HCT116 (cell line): ENCODE measurements around the gene ZBTB7C. TPM values are rescaled to one million over a fixed set of nuclear protein-coding genes. Genes with fewer than 3 reads are reported as not detected.

Experiments used
- ATAC-seq: fragments of 200-7000 bp; cut with Tn5 transposase; 2 replicates; pipeline ENCODE4 v1.9.1; 2020; ENCODE audit warnings: mild to moderate bottlenecking, moderate library complexity
- BruUV-seq: library from RNA; stranded (reverse); fragments of 400-500 nt; replicated peaks from 2 replicates; lab custom pipeline; 2021; lab: Mats Ljungman, UMichigan
- CTCF ChIA-PET: fragments of 300-600 bp; sonication (Branson Sonifier 250); formaldehyde crosslinking; loops from one replicate; lab custom pipeline; 2021; ENCODE audit warnings: antibody characterized with exemption; lab: Charles Lee
- POLR2A ChIA-PET: fragments of 300-600, 350-600 bp; sonication (Branson Sonifier 250); formaldehyde crosslinking; loops from one replicate; lab custom pipeline; 2021; ENCODE audit warnings: antibody characterized with exemption; lab: Charles Lee
- RAD21 ChIA-PET, 2 experiments: fragments of 300-600 bp; sonication (Branson Sonifier 250); formaldehyde crosslinking; loops; one replicate each; lab custom pipeline; 2023; ENCODE audit warnings: low total read pairs in 2 of 2; ENCODE audit not compliant: uncharacterized antibody in 2 of 2, unreplicated experiment in 2 of 2, low non-redundant PET in 1 of 2; lab: Charles Lee
- DNase-seq: peaks from one replicate; pipeline ENCODE4 v3.0.0-alpha.2; 2010; ENCODE audit warnings: low read depth, low spot score
- H2AFZ ChIP-seq: fragments of 200-600 bp; shearing (Covaris generic), sonication (generic); 2 replicates; pipeline ENCODE4 v1.6.1; 2017; ENCODE audit warnings: low read depth, mixed run types, mixed read lengths, antibody characterized with exemption, low read length; ENCODE audit not compliant: poor library complexity, severe bottlenecking
- H3K27ac ChIP-seq: 2 replicates; pipeline ENCODE4 v1.5.1; 2012; ENCODE audit warnings: low read depth, low read length
- H3K27me3 ChIP-seq: fragments of 200-600 bp; sonication (generic); 2 replicates; pipeline ENCODE4 v1.6.1; 2016; ENCODE audit warnings: mixed run types, low read length, mixed read lengths; ENCODE audit not compliant: insufficient read depth
- H3K36me3 ChIP-seq, 2 experiments: fragments of 200-500 bp in 1 of 2; fragments of 200-600 bp in 1 of 2; sonication (Bioruptor generic) in 1 of 2; sonication (generic) in 1 of 2; 2 replicates each; pipeline versions ENCODE4 v1.5.1 to v1.6.1; 2014 to 2016; ENCODE audit warnings: low read length in 2 of 2, inconsistent platforms in 1 of 2, mixed read lengths in 1 of 2, mixed run types in 1 of 2; ENCODE audit not compliant: insufficient read depth in 2 of 2, control insufficient read depth in 1 of 2
- H3K4me1 ChIP-seq, 2 experiments: fragments of 200-600 bp in 1 of 2; sonication (generic) in 1 of 2; 2 replicates each; pipeline versions ENCODE4 v1.5.1 to v1.6.1; 2012 to 2017; ENCODE audit warnings: low read length in 2 of 2, inconsistent platforms in 1 of 2, mild to moderate bottlenecking in 1 of 2, mixed read lengths in 1 of 2, mixed run types in 1 of 2, moderate library complexity in 1 of 2; ENCODE audit not compliant: insufficient read depth in 2 of 2, control insufficient read depth in 1 of 2
- H3K4me2 ChIP-seq: fragments of 200-600 bp; sonication (generic); 2 replicates; pipeline ENCODE4 v1.6.1; 2017; ENCODE audit warnings: mixed run types, low read length, mixed read lengths
- H3K4me3 ChIP-seq, 2 experiments: fragments of 200-600 bp in 1 of 2; sonication (generic) in 1 of 2; replicated peaks in 1 of 2; 2 replicates each; pipeline ENCODE4 v1.5.1; 2011 to 2016; ENCODE audit warnings: low read length in 2 of 2, control low read depth in 1 of 2, low read depth in 1 of 2, mild to moderate bottlenecking in 1 of 2, mixed read lengths in 1 of 2, mixed run types in 1 of 2
- H3K79me2 ChIP-seq: fragments of 200-600 bp; sonication (generic); 2 replicates; pipeline ENCODE4 v1.6.1; 2017; ENCODE audit warnings: mild to moderate bottlenecking, mixed run types, low read length, moderate library complexity, mixed read lengths; ENCODE audit not compliant: insufficient read depth
- H3K9ac ChIP-seq: fragments of 200-600 bp; sonication (generic); 2 replicates; pipeline ENCODE4 v1.6.1; 2016; ENCODE audit warnings: low read length, mixed read lengths
- H3K9me2 ChIP-seq: fragments of 200-600 bp; sonication (generic), shearing (Covaris generic); 2 replicates; pipeline ENCODE4 v1.6.1; 2017; ENCODE audit warnings: mixed run types, mild to moderate bottlenecking, moderate library complexity; ENCODE audit not compliant: insufficient read depth
- H3K9me3 ChIP-seq, 2 experiments: fragments of 200-500 bp in 1 of 2; fragments of 200-600 bp in 1 of 2; sonication (Bioruptor generic) in 1 of 2; sonication (generic) in 1 of 2; 2 replicates each; pipeline ENCODE4 v1.6.1; 2014 to 2017; ENCODE audit warnings: low read length in 2 of 2, mixed read lengths in 2 of 2, inconsistent platforms in 1 of 2, low read depth in 1 of 2, mild to moderate bottlenecking in 1 of 2, mixed run types in 1 of 2, moderate library complexity in 1 of 2; ENCODE audit not compliant: control insufficient read depth in 1 of 2, insufficient read depth in 1 of 2
- H4K20me1 ChIP-seq: fragments of 200-600 bp; sonication (generic), shearing (Covaris generic); 2 replicates; pipeline ENCODE4 v1.6.1; 2017; ENCODE audit warnings: mixed run types, mild to moderate bottlenecking, moderate library complexity; ENCODE audit not compliant: insufficient read depth
- CBX3 ChIP-seq: IDR thresholded peaks from 2 replicates; pipeline ENCODE4 v1.6.1; 2012; ENCODE audit warnings: low read depth
- EGR1 ChIP-seq: IDR thresholded peaks from 2 replicates; pipeline ENCODE4 v1.6.1; 2012; ENCODE audit warnings: low read depth
- ELF1 ChIP-seq: IDR thresholded peaks from 2 replicates; pipeline ENCODE4 v1.6.1; 2012; ENCODE audit warnings: low read depth, borderline replicate concordance
- EZH2 ChIP-seq: fragments of 200-600 bp; sonication (generic); IDR thresholded peaks from 2 replicates; pipeline ENCODE4 v1.6.1; 2017; ENCODE audit warnings: antibody characterized with exemption, mixed run types
- POLR2A ChIP-seq: IDR thresholded peaks from 2 replicates; pipeline ENCODE4 v1.7.0; 2011; ENCODE audit warnings: borderline replicate concordance; ENCODE audit not compliant: insufficient read depth, insufficient read length; ENCODE audit errors: extremely low read depth
- SP1 ChIP-seq: IDR thresholded peaks from 2 replicates; pipeline ENCODE4 v1.6.1; 2012; ENCODE audit warnings: low read depth
- TCF7L2 ChIP-seq: IDR thresholded peaks from 2 replicates; pipeline ENCODE4 v1.7.0; 2011; ENCODE audit warnings: borderline replicate concordance, inconsistent platforms; ENCODE audit not compliant: insufficient read depth, insufficient read length; ENCODE audit errors: extremely low read depth
- ZFX ChIP-seq: fragments of 450-650 bp; IDR thresholded peaks from 2 replicates; pipeline ENCODE4 v1.6.1; 2017
- intact Hi-C: fragments of 100-400 bp; cut with micrococcal nuclease; formaldehyde crosslinking; loops from 2 replicates; pipeline ENCODE4 v1.10.0; 2022
- total RNA-seq: library from RNA; stranded (reverse); gene quantifications from one replicate; pipeline ENCODE4 v1.2.1, GENCODE V29; 2021; ENCODE audit not compliant: unreplicated experiment
- TF ChIP-seq, protein P1 (sequence below): IDR thresholded peaks from 2 replicates; pipeline ENCODE4 v1.6.1; 2011; ENCODE audit warnings: mild to moderate bottlenecking, low read length, moderate library complexity; ENCODE audit not compliant: insufficient replicate concordance; ENCODE audit errors: extremely low read depth
- TF ChIP-seq, protein P2 (sequence below): IDR thresholded peaks from 2 replicates; pipeline ENCODE4 v1.6.1; 2012; ENCODE audit warnings: low read depth
- TF ChIP-seq, protein P3 (sequence below): IDR thresholded peaks from 2 replicates; pipeline ENCODE4 v1.6.1; 2012
- TF ChIP-seq, protein P4 (sequence below), 3 experiments: fragments of 200-600 bp in 1 of 3; sonication (generic) in 1 of 3; IDR thresholded peaks in 2 of 3; conservative IDR thresholded peaks in 1 of 3; 2 replicates each; pipeline ENCODE4 v1.5.1; 2012 to 2017; ENCODE audit warnings: low read depth in 2 of 3, low read length in 2 of 3, antibody characterized with exemption in 1 of 3, borderline replicate concordance in 1 of 3, control low read depth in 1 of 3, mild to moderate bottlenecking in 1 of 3, mixed read lengths in 1 of 3, mixed run types in 1 of 3, moderate library complexity in 1 of 3; ENCODE audit not compliant: insufficient read depth in 1 of 3

Gene ZBTB7C
- total RNA-seq, 1 experiment from 2014 or later = 0.37 TPM

DNA sequence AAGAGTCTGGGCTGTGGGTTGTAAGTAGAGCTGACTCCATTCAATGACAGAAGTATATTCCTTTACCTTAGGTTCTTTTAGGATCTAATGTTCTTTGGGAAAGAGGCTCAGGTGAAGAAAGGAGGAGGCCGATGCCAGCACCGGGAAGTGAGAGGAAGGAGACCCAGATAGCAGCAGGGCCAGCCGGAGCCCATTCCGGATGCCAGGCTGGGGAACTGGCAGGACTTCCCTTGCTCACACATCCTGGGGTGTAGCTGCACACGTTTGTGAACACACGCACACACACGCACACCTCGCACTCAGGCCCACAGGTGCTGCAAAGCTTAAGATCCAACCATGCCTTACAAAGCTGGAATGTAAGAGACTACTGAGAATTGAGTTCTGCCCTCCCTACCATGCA, 383.0 kb downstream of the ZBTB7C start:
- H3K36me3 ChIP-seq = no peaks in the 10 kb centered on the region

More for the DNA sequence above, 383.0 kb downstream of the ZBTB7C start:
- no peaks in the 10 kb centered on the region for H3K9me3 ChIP-seq
- no peak overlapping the region for H2AFZ ChIP-seq
- H3K79me2 ChIP-seq = no peaks in the 10 kb centered on the region
- H3K4me2 ChIP-seq = no peak overlapping the region
- intact Hi-C loops = loop anchor here (10.0 kb wide), 1 partner anchor 811 kb away; no protein-coding TSS in a partner anchor
- H3K27me3 ChIP-seq = no peaks in the 10 kb centered on the region
- no peak overlapping the region for H3K9ac ChIP-seq
- TF ChIP-seq, protein P1, sequence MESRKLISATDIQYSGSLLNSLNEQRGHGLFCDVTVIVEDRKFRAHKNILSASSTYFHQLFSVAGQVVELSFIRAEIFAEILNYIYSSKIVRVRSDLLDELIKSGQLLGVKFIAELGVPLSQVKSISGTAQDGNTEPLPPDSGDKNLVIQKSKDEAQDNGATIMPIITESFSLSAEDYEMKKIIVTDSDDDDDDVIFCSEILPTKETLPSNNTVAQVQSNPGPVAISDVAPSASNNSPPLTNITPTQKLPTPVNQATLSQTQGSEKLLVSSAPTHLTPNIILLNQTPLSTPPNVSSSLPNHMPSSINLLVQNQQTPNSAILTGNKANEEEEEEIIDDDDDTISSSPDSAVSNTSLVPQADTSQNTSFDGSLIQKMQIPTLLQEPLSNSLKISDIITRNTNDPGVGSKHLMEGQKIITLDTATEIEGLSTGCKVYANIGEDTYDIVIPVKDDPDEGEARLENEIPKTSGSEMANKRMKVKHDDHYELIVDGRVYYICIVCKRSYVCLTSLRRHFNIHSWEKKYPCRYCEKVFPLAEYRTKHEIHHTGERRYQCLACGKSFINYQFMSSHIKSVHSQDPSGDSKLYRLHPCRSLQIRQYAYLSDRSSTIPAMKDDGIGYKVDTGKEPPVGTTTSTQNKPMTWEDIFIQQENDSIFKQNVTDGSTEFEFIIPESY = no peak
- TF ChIP-seq, protein P2, sequence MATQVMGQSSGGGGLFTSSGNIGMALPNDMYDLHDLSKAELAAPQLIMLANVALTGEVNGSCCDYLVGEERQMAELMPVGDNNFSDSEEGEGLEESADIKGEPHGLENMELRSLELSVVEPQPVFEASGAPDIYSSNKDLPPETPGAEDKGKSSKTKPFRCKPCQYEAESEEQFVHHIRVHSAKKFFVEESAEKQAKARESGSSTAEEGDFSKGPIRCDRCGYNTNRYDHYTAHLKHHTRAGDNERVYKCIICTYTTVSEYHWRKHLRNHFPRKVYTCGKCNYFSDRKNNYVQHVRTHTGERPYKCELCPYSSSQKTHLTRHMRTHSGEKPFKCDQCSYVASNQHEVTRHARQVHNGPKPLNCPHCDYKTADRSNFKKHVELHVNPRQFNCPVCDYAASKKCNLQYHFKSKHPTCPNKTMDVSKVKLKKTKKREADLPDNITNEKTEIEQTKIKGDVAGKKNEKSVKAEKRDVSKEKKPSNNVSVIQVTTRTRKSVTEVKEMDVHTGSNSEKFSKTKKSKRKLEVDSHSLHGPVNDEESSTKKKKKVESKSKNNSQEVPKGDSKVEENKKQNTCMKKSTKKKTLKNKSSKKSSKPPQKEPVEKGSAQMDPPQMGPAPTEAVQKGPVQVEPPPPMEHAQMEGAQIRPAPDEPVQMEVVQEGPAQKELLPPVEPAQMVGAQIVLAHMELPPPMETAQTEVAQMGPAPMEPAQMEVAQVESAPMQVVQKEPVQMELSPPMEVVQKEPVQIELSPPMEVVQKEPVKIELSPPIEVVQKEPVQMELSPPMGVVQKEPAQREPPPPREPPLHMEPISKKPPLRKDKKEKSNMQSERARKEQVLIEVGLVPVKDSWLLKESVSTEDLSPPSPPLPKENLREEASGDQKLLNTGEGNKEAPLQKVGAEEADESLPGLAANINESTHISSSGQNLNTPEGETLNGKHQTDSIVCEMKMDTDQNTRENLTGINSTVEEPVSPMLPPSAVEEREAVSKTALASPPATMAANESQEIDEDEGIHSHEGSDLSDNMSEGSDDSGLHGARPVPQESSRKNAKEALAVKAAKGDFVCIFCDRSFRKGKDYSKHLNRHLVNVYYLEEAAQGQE = no peak
- TF ChIP-seq CBX3 (no peak), SP1 (no peak), ELF1 (no peak), EGR1 (no peak), EZH2 (no peak), POLR2A (no peak), TCF7L2 (no peak), ZFX (no peak)
- TF ChIP-seq, protein P3, sequence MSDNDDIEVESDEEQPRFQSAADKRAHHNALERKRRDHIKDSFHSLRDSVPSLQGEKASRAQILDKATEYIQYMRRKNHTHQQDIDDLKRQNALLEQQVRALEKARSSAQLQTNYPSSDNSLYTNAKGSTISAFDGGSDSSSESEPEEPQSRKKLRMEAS = no peak
- TF ChIP-seq, protein P4, sequence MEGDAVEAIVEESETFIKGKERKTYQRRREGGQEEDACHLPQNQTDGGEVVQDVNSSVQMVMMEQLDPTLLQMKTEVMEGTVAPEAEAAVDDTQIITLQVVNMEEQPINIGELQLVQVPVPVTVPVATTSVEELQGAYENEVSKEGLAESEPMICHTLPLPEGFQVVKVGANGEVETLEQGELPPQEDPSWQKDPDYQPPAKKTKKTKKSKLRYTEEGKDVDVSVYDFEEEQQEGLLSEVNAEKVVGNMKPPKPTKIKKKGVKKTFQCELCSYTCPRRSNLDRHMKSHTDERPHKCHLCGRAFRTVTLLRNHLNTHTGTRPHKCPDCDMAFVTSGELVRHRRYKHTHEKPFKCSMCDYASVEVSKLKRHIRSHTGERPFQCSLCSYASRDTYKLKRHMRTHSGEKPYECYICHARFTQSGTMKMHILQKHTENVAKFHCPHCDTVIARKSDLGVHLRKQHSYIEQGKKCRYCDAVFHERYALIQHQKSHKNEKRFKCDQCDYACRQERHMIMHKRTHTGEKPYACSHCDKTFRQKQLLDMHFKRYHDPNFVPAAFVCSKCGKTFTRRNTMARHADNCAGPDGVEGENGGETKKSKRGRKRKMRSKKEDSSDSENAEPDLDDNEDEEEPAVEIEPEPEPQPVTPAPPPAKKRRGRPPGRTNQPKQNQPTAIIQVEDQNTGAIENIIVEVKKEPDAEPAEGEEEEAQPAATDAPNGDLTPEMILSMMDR (IDR thresholded peaks at IDR 0.05 in 2 of 3, conservative IDR thresholded peaks at IDR 0.05 in 1 of 3; ENCODE audit: borderline replicate concordance in 1 of 3, insufficient read depth in 1 of 3, low read depth in 2 of 3, low read length in 2 of 3) = no peak
- ChIA-PET CTCF (interaction anchor here (1.0 to 1.6 kb wide), 4 partner anchors 12 to 439 kb away, joined by 3 to 5 read pairs (median 4); no protein-coding TSS in a partner anchor), RAD21 (no interaction called here), POLR2A (no interaction called here)
- DNase-seq (no peak), ATAC-seq (no peak)
- peaks cover 13 to 14% of the 10 kb centered on the region in 2 experiments; a peak in 3 of 4 replicates for H3K4me1 ChIP-seq
- no peak overlapping the region for H3K27ac ChIP-seq
- H4K20me1 ChIP-seq = no peaks in the 10 kb centered on the region
- H3K4me3 ChIP-seq = no peak overlapping the region
- no TSS peak for BruUV-seq
- no peaks in the 10 kb centered on the region for H3K9me2 ChIP-seq
